ENCODE measurements around the gene UCN2. TPM values are rescaled to one million over a fixed set of nuclear protein-coding genes. Genes with fewer than 3 reads are reported as not detected.

Gene UCN2
- total and polyA plus RNA-seq, 2 of the 4 experiments (the other 2 are of a cell fraction): 0.54 to 2.7 TPM

- Histone ChIP-seq H2AK9ac (replicated peaks; ENCODE audit: low read depth, low read length, poor library complexity) (no peak overlapping the region), H4K91ac (ENCODE audit: insufficient read depth, low read depth, low read length) (no peak overlapping the region), H3K9ac (ENCODE audit: low read depth, low read length) (no peak overlapping the region), H2BK20ac (ENCODE audit: low read depth, low read length) (no peak overlapping the region), H3K9me3 (ENCODE audit: control insufficient read depth, insufficient read depth, low read length) (no peaks in the 10 kb centered on the region), H3K4me2 (ENCODE audit: low read depth, low read length) (no peak overlapping the region), H3K4me3 (ENCODE audit: insufficient read depth, low read depth, low read length) (no peak overlapping the region), H3K36me3 (ENCODE audit: control insufficient read depth, insufficient read depth, low read length) (peaks cover 89% of the 10 kb centered on the region), H3K14ac (replicated peaks; ENCODE audit: low read depth, low read length) (no peak overlapping the region), H2AFZ (replicated peaks; ENCODE audit: low read length, poor library complexity) (no peak overlapping the region), H3K27ac (ENCODE audit: insufficient read depth, low read length) (no peak overlapping the region), H2AK5ac (ENCODE audit: low read depth, low read length) (no peak overlapping the region), H3K9me1 (ENCODE audit: insufficient read depth, low read length) (0 out of 2 replicates have a peak, but pooled peaks cover 3% of the 10 kb centered on the region), H3K56ac (ENCODE audit: extremely low read depth, insufficient read depth, low read length) (no peak overlapping the region), H3K79me1 (ENCODE audit: low read depth in 1 of 2, low read length in 2 of 2) (peaks cover 8 to 38% of the 10 kb centered on the region in 2 experiments; a peak in 3 of 4 replicates), H2BK15ac (ENCODE audit: low read depth, low read length) (no peak overlapping the region), H2BK5ac (ENCODE audit: low read depth, low read length, poor library complexity, severe bottlenecking) (no peak overlapping the region), H3K23ac (ENCODE audit: low read depth, low read length) (no peak overlapping the region), H3K4me1 (ENCODE audit: control insufficient read depth, insufficient read depth, low read length) (no peaks in the 10 kb centered on the region), H4K8ac (ENCODE audit: low read depth in 2 of 2, low read length in 2 of 2) (no peak overlapping the region), H3K27me3 (ENCODE audit: control insufficient read depth, insufficient read depth, low read length) (no peaks in the 10 kb centered on the region), H4K5ac (ENCODE audit: low read depth, low read length) (no peak overlapping the region), H3K4ac (ENCODE audit: low read depth, low read length) (no peak overlapping the region), H2BK120ac (ENCODE audit: low read depth, low read length) (no peak overlapping the region), H3K18ac (ENCODE audit: low read depth, low read length) (no peak overlapping the region), H4K20me1 (ENCODE audit: insufficient read depth, low read length) (no peaks in the 10 kb centered on the region; the same call in 1 of the 2 replicates)
- in situ Hi-C loops (cut with MboI; ENCODE audit: low sequenced_read_pairs): no loop called here
- no peak for TF ChIP-seq MAFK (IDR thresholded peaks at IDR 0.05; ENCODE audit: low read depth, low read length)
- TF ChIP-seq SMC3 (IDR thresholded peaks at IDR 0.05; ENCODE audit: low read depth, low read length): no peak
- TF ChIP-seq RFX5 (IDR thresholded peaks at IDR 0.05; ENCODE audit: low read depth, low read length): no peak
- no peak for TF ChIP-seq FOS (IDR thresholded peaks at IDR 0.05; ENCODE audit: low read depth, low read length)
- TF ChIP-seq BHLHE40 (IDR thresholded peaks at IDR 0.05; ENCODE audit: low read depth, low read length): no peak
- no peak for TF ChIP-seq CEBPB (IDR thresholded peaks at IDR 0.05; ENCODE audit: low read depth, low read length)
- CTCF ChIA-PET: interaction anchor here (0.6 kb wide), 1 partner anchor 194 kb away, joined by 3 read pairs; no protein-coding TSS in a partner anchor
- ATAC-seq (ENCODE audit: low read depth) (no peak), DNase-seq (no peak)
- POLR2A ChIA-PET (ENCODE audit: unreplicated experiment): no interaction called here
- intact Hi-C loops (cut with micrococcal nuclease): no loop called here
- BruUV-seq (replicated peaks): no TSS peak
- no CpG with 5 or more reads among the region's 8 CpGs for WGBS, 2 experiments (ENCODE audit: extremely low coverage in 2 of 2, insufficient read length in 1 of 2)
- dilution Hi-C loops (cut with HindIII; ENCODE audit: low sequenced_read_pairs, unreplicated experiment): no loop called here
Observed at GRCh38 chr3:48585411-48585810, 21.8 kb upstream of the UCN2 start.
